LNCaP clone FGC (cell line): Measurements from ENCODE around the gene TRUB1.

Source experiments
- DNase-seq: peaks from one replicate; pipeline ENCODE4 v3.0.0-alpha.2; 2011; ENCODE audit warnings: low read depth
- H3K4me3 ChIP-seq: 2 replicates; pipeline ENCODE4 v1.5.1; 2011; ENCODE audit warnings: mild to moderate bottlenecking, low read depth, low read length, control low read depth
- CTCF ChIP-seq: IDR thresholded peaks from 2 replicates; pipeline ENCODE4 v1.5.1; 2012; ENCODE audit warnings: mild to moderate bottlenecking; ENCODE audit not compliant: control insufficient read depth, insufficient read depth; ENCODE audit errors: extremely low read depth

TRUB1 gene

GRCh38 chr10:114955984-114956383 lies 18.0 kb downstream of the TRUB1 start:
- no peak overlapping the region for H3K4me3 ChIP-seq
- DNase-seq: no peak
- TF ChIP-seq CTCF: no peak

GRCh38 chr10:114956466-114956865 lies 18.5 kb downstream of the TRUB1 start:
- no peak for TF ChIP-seq CTCF
- no peak overlapping the region for H3K4me3 ChIP-seq
- DNase-seq: no peak

GRCh38 chr10:114957122-114957521 lies 19.1 kb downstream of the TRUB1 start:
- no peak overlapping the region for H3K4me3 ChIP-seq
- no peak for TF ChIP-seq CTCF
- no peak for DNase-seq

- TF ChIP-seq CTCF: no peak
- H3K4me3 ChIP-seq: no peak overlapping the region
- DNase-seq: no peak
Measured at GRCh38 chr10:114957673-114958072, 19.7 kb downstream of the TRUB1 start.

- H3K4me3 ChIP-seq: no peak overlapping the region
- DNase-seq: no peak
- TF ChIP-seq CTCF: no peak
Measured at GRCh38 chr10:114962441-114962840, 24.4 kb downstream of the TRUB1 start.

GRCh38 chr10:114963908-114964307 lies 25.9 kb downstream of the TRUB1 start:
- DNase-seq: no peak
- no peak for TF ChIP-seq CTCF
- H3K4me3 ChIP-seq: no peak overlapping the region

GRCh38 chr10:114967071-114967470 lies 29.1 kb downstream of the TRUB1 start:
- H3K4me3 ChIP-seq: no peak overlapping the region
- no peak for DNase-seq
- TF ChIP-seq CTCF: no peak
